Non-pigmented ciliary epithelial cell (primary cell): ENCODE results near the gene TNS1.

ENCODE experiments used
- DNase-seq: peaks from one replicate; pipeline ENCODE4 v3.0.0-alpha.2; 2010; ENCODE audit warnings: low read depth

Gene TNS1

DNA sequence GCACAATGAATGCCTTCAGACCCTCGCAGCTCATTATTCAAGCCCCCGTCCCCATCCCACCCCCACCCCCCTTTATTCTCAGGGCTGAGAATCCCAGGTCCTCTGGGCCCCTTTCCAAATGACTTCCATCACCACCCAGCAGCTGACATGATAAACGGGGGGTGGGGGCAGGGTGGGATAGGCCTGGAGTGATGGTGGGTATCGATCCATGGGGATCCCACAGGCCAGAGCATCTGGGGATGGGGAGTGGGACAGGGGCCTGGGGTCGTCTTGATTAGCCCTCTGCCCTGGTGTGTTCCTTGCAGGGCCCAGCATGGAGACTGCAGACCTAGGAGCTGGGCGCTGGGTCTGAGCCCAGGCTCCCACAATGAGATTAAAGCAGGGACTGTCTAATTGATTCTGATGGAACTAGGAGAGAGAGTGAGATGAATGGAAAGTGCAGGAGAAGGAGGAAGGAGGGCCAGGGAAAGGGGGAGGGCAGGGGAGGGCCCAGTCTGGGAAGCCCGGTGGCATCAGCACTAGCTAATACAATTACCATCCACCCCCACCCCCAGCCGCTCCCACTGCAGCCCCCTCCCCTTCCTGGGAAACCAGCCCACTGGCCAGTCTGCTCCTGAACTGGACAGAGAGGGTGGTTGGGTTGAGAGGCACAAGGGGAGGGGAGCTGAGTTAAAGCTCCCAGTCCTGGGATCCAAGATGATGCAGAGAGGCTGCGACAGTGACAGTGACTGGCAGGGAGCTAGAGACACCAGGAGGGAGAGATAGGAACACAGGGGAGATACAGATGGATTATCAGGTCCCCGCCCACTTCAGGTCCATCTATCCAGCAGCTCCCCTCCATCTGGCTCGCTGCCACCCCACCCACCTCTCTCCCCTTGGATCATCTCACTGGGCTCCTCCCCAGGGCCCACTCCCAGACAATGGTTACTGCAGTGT, 13.1 kb upstream of the TNS1 start:
- DNase-seq, result no peak

DNA sequence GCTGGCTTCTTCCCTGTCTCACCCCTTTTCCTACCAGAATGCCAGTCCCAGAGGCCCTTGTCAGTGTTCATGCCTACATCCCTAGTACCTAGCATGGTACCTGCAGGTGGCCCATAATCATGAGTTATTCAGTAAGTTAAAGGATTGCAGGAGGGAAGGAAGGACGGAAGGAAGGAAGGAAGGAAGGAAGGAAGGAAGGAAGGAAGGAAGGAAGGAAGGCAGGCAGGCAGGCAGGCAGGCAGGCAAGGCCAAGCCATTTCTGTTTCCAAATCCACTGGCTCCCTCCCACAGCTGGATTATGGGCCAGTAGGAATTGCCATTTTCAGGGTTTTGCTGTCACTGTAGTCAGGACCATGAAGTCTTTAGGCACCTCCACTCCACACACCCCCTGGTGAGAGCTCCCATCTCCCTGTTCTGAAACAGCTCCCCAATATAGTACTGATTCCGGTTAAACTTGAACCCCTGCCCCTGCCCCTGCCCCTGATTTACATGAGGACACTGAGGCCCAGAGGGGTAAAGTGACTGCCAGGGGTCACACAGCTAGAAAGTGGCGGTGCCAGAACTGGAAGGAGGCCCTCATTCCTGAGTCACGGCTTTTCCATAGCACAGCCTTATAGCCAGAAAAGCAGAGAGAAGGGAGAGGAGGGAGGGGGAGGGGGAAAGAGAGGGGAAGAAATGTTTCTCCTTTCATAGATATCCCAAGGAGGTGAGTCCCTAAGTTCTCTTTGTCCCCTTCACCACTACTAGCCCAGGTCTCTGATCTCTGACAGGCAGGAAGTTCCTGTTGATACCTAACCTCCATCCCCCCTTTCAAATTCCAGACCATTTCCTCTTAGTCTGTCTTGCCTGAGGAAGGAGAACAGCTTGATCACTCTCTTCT, 12.2 kb upstream of the TNS1 start:
- no peak for DNase-seq

DNA sequence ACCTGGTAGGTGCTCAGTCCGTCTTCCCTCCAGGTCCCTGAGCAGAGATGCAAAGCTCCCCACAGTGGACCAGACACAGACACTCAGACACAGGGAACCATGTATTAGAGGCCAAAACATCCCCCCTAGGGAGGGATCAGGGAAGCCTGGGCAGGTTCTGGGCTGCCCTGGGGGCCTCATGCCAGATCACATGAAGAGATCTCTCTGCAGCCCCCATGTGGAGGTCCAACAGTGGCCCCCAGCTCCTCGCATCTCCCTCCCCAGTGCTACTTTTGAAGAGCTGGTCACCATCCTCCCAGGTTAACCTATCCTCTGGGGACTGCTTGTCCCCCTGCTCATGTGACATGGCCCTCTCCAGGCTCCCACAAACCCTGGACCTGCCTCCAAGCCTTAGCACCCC, 10.5 kb upstream of the TNS1 start:
- no peak for DNase-seq

DNA sequence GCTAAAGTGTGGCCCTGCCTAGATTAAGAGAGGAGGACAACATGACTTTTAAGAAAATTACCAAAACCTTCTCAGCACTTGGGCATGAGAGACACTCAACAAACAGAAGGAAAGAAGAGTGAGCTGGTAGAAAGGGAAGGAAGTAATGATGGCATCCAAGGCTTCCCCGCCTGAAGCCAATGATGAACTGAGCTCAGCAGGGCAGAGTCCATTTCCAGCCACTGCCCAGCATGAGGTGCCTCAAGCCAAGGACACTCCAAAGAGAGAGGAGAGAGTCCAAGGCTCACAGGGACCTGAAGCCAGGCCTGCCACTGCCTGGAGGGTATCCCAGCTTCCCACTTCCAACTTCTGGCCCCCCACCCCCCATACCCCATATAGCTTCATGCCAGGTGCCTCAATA, 9.5 kb upstream of the TNS1 start:
- no peak for DNase-seq

DNA sequence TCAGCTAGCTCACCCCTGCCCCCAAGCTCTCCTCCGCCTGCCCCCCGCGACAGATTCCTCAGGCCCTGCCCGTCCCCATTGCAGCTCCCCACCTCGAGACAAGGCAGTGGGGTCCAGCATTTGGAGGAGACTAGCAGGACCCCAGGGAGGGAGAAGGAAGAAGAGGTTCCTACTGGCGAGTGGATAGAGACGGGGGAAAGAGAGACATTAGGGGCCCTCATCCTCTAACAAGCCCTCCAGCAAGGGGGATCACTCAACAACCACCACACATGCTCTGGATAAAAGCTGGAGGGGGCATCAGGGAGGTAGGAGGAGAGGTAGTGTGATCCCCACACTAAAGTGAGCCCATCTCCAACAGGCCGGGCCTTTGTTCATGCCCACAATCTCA, 8.9 kb upstream of the TNS1 start:
- DNase-seq, result no peak

DNA sequence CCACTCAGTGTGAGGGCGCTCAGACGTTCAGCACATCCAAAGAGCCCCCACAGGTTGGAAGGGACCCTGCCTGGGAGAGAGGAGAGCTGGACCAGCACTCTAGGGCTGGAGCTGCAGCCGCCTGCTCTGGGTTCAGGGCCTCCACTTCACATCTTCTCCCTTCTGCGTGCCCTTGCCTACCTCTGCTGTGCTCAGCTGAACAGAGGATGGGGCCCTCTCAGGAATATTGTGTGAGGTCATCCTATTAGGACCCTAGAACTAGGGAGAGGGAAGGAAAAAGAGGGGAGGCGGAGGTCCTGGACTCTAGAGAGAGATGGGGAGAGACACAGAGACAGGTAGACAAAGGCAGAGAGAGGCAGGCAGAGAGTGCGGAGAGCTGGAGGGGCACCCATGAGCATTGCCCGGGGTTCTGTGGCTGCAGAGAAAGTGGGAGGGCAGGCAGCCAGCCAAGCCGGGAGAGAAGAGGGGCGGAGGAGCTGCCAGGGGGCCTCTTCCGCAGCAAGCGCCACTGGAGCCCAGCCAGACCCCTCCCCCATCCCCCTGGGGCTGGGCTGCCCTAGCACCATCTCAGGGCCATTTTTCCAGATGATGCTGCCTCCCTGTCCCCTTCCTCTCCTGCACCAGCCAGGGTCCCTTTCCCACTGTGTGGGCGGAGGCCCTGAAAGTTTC, 8.3 kb upstream of the TNS1 start:
- no peak for DNase-seq

DNA sequence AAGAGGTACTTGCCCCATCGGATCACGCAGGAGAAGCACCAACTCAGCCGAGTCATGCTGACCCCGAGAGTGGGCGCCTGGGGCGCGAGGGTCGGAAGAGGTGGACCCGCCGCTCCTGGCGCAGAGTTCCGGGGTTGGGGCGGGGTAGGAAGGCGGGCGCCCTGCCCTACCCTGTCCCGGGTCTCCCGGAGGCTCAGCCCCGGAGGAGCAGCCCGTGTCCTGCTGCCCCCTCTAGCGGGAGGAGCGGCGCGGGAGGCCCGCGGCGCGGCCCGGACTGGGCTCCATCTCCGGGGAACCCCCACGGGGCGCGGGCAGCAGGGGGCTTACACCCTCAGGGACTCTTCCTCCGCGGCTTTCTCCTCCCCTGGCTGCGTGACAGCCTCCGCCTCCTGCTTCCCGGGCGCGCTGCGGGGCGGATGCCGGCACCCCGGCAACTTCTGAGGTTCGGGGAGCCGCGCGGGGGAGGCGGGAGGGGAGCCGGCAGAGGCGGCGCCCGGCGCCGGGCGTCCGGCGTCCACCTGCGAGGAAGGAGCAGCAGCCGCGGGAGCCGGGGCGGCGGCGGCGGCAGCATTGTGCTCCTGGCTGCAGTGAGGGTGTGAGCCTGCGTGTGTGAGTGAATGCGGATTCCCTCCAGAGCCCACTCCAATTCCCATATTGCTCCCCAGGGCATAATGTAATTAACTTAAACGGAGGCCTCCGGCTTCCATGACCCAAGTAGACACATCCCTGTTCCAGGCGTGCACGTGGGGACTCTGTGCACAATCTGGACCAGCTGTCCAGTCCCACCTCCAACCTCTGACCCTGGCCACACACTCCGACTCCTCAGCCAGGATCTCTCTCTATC, 7.6 kb upstream of the TNS1 start:
- DNase-seq, result no peak

DNA sequence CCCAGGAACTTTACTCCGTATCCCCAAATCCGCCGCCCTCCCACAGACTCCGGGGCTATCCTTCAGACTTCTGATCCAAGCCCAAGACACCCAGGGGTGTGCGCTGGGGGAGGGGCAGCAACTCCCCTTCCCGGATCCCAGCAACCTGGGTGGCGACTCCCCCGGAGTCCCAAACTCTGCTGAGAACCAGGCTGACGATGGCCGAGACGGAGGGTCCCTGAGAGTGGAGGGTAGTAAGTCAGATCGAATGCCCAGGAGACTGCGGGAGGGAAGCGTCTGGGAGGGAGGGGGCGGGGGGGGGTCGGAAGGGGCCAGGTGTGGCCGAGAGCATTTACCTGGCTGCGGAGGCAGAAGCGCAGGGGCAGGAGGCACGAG, 7.0 kb upstream of the TNS1 start:
- no peak for DNase-seq

DNA sequence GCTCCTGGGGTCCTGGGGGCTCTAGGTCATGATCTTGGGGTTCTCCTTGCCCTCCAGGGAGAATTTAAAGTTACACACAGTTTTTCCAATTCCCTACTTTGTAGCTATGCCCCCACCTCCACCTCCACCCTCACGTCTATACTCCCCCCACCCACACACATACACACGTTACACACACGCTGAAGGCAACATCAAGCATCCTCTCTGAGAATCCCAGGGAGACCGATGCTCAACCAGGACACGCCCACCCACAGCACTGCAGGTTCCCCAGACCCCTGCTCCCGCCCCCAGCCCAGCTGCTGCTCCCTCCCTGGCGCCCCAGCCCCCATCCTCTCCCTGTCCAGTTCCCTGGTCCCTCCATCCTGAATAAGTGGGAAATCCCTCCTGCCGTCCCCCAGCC, 6.4 kb upstream of the TNS1 start:
- no peak for DNase-seq

DNA sequence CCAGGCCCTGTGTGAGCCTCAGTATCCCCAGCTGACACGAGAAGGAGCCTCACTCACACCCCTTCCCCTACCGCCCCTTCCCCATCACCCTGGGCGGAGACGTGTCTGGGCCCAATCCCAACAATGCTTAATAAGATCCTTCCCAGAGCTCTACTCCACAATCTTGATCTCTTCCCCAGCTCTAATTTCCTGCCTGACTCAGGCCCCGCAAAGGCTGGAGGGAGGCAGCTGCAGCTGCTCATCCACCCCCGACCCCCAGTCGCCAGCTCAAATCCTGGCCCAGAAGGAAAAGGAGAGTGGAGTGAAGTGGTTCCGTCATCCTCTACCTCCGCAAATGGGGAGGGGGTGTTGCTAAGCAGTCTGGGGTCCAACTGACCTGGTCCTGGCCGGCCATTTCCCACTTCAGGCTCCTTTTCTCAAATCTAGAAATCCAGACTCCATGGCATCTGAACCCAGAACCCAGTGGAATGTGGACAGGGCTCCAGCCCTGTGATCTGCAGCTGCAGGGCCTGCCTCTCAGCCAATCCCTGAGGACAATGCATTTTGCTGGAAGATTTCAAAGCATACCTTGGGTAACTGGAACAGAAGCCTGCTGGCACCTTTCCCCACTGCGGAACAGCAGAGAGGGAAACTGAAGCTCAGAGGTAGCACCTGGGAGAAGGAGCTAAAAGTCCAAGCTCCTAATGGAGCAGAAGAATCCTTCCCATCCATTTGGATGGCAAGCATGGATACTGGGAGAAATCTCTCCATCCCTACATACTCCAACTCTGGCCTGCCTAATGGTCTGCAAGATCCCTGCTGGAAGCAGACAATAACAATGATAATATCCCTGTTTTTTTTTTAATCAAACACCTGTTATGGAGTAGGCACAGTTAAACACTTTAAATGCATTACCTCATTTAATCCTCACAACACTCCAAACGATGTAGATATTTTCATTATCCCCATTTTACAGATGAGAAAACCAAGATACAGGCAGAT, 5.6 kb upstream of the TNS1 start:
- no peak for DNase-seq

DNA sequence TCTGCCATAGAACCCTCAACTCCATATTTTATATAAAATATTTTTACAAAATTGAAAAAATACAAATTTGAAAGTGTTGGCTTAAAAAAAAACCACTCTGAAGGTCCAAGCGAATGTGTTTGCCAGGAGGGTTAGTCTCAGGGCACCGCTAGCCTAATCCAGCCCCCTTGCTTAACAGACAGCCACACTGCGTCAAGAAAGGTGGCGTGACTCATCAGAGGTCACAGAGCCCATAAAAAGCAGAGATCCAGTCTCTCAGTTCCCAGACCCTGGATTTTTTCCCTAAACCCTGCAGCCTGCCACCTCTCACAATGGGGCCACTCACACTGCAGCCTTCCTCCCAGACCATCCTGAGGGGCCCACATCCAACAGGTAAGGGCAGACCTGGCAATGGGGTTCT, 3.9 kb upstream of the TNS1 start:
- no peak for DNase-seq

DNA sequence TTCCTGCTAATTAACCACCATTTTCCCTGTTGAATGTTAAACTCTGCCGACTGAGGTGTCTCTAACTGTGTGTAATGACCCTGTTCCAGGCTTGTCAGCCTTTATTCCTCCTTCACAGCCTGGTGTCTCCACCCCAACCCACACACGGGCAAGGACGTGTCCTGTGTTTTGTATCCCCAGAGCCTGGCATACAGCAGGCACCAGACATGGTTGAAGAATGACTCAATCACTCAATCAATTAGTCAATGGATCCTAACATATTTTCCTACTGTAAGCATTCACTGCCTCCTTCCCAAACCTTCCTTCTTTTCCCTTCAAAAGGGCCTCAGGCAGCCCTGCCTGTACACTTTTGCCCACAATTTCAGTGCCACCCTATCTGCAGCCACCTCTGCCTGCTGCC, 2.7 kb upstream of the TNS1 start:
- DNase-seq, result no peak

DNA sequence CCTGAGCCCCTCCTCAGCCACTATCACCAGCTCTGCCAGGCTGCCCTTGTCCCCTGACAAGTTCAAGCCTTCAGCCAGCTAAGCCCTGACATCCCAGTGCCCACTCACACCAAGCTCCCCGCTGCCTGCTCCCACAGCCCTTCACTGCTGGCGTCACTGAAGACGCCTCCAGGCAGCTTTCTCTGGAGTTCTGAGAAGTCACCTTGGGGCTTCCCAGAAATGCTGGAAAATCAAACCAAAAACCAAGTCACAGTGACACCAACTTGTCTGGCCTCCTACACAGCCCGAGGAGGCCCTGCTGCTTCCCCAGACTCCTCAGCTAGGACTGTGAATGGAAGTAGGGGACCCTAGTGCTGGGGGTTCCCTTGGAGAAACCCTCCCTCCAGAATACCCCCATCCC, 2.2 kb upstream of the TNS1 start:
- DNase-seq, result no peak

DNA sequence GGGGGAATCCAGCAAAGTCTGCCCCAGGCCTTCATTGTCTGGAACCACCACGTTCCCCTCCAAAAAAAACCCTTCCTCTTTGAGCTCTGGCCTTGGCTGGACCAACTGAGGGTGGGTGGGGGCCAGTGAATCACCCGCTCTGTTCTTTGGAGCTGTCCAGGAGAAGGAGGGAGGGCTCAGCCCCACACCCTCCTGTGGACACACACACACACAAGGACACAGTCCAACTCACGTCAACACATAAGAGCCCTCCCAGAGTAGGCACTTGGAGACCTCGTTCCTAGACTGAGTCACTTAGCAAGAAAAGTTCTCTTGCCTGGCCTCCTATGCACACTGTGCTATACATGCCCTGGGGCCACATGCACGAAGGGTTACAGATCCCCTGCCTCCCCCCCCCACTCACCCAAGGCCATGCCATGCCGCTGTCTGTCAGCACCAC, 1.2 kb upstream of the TNS1 start:
- no peak for DNase-seq

DNA sequence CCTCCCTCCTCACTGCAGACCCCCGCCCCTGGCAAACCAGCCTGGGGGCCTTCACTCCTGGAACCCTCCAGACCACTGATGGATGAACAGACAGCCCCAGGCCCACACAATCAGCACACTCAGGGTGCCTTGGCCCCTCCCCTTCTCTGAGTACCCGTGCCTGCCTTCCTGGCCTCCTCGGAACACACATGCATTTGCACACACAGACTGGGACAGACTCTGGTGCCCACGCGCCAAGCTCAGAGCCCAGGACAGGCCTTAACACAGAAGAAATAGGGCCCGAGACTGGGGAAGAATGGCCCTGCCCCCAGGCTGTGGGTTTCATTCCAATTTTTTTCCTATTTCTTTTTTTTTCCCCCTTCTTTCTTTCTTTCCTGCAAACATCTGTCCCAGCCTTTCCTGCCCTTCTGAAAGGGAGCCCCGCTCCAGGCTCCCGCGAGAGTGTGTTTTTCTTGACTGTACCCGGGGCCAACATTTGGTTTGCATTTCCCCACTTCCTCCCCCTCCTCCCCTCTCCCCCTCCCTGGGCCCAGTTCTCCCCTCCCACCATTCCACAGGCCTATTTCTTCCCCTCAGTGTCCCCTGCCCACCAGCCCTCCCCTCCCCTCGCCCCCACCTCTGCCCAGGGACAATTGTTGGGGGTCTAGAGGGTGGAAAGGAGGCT, 618 bp upstream of the TNS1 start:
- DNase-seq, result no peak

DNA sequence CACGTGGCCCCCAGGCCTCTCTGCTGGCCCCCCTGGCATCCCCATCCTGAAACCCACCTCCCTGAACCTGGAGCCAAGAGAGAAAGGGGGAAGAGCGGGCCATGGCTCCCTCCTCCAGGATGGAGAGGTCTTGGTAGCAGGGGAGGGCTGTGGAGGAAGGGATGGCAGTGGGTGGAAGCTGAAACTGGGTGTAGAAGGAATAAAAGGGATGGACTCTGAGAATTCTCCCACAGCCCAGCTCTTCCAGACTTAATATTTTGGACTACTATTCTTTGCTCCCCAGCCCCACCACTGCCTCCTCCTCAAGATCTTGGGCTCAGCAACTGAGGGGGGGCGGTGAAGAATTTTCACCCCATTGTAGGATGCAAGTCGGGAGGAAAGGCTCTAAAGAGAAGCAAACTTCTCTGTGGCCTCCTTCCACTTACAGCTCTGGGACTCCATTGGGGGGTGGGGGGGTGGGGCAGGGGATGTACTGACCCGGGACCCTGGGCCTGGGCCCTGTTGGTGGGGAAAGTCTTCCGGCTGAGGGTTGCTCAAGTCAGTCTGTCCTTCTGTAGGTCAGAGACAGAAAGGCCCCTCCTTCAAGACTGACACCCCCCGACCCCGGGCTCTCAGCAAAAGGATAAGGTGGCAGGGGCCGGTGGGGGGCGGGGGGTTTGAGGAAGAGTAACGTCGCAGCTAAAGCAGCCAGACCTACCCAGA, 501 bp downstream of the TNS1 start:
- no peak for DNase-seq

DNA sequence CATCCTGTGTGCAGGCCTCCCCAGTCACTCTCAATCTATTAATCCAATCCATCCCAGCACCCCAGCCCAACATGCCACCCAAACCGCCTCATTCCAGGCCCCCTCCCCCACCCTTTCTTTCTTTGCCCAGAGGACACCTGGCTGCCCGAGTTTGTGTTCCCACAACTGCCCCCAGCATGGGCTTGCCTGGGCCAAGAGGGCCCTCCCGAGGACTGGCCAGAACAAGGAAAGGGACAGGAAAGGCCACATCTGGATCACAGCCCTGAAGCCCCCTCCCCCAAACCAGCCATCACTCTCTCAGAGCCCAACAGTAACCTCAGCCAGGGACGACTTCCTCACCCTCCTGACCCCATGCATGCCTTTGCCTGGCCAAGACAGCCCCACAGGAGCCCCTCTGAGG, 1.2 kb downstream of the TNS1 start:
- no peak for DNase-seq

DNA sequence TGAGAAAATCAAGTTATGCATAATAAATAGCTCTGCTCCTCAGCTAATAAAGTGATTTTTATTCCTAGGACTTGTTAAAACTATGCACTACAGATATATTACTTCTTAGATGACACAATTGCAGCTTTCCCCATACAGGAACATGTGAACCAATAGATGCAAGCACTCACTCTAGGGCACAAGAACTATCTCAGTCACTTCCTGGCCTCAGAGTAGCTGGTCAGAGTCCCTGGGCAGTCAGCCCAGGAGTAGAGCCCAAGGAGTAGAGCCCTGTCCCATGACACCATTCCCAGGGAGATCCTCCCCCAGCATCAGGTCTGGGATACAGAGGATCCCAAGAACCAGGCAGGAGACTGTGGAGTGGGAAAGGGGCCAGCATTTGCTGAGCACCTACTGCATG, 2.7 kb downstream of the TNS1 start:
- DNase-seq, result no peak

DNA sequence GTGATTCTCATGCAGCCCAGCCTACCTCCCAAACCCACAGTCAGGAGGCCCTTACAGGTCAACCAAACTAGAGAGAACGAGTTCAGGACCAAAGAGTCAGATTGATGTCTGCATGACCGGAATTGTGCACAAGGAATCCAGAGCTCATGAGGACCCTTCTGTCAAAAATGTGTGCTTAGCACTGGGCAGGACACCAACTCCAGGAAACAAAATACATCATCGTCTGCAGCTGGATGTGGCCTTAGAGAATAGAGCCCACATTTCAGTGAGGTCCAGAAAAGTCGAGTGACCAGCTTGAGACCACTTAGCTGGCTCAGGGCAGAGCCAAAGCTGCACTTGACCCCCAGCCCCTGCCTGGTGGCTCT, 3.2 kb downstream of the TNS1 start:
- no peak for DNase-seq
